Fibroblast of skin of right biceps (primary cell): ENCODE results near the gene NPAS3.
A peak's percentile ranks its signal among the peaks of the same experiment; 100 is the strongest.

ENCODE experiments used
- DNase-seq: peaks from one replicate; pipeline ENCODE4 v3.0.0-alpha.2; 2013

The NPAS3 gene

GRCh38 chr14:33393895-33394368 lies 455.3 kb downstream of the NPAS3 start:
- DNase-seq = no peak

GRCh38 chr14:33401311-33401710 lies 462.6 kb downstream of the NPAS3 start:
- DNase-seq = no peak

GRCh38 chr14:33402604-33403003 lies 463.9 kb downstream of the NPAS3 start:
- DNase-seq = no peak

- DNase-seq = peak; percentile 89
These were observed 465.4 kb downstream of the NPAS3 start for GRCh38 chr14:33404054-33404453.

GRCh38 chr14:33404964-33405574 lies 466.4 kb downstream of the NPAS3 start:
- DNase-seq = no peak

GRCh38 chr14:33406766-33407165 lies 468.1 kb downstream of the NPAS3 start:
- no peak for DNase-seq

DNA sequence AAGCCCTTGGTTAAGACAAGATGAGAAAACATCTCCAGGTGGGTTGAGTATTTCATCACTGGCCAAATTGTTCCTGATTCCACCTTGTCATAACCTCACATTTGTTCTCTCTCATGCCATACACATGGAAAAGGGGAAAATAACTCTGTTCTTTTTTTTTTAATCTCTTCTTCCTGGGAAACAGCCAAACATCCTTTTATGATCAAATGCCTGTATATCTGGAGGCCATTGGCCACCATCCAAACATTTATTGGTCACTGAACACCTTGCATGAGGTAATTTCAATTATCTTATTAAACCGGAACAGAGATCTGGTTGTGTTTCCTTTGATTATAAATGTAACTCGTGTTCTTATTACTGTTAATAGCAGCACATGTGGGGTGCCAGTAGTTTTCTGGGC lies 469.6 kb downstream of the NPAS3 start:
- no peak for DNase-seq

DNA sequence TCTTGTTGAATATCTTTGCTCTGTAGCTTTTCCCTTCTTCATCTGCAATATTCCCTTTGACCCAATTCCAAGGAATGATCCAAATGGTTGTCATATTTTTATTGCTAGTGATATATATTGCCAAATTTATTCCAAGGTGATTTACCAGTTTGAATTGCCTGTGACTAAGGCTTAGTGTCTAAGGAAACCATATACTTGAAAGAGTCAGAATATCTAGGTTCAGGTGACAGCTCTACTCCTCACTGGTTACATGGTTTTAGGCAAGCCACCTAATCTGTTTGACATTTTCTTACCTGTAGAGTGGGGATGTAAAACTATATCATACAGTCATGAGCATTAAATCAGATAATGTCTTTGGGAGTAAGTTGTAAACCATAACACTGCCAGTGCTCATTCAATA lies 473.8 kb downstream of the NPAS3 start:
- no peak for DNase-seq

DNA sequence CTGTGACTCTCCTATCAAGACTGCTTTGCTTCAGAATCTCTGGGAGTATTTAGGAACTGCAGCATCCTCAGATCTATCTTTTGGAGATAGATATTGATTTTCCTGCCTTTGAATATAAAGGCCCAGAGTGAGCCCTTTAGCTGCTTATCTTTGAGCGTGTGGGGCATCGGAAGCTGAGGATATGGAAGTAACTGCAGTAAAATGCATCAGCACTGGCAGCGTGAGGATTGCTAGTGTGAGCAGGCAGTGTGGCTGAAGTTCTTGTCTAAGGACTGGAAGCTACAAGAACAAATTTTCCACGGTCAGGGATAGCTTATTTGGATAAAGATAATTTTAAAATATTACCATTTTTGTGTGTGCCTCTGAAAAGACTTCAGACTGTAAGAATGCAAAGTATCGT lies 474.7 kb downstream of the NPAS3 start:
- DNase-seq = no peak

DNA sequence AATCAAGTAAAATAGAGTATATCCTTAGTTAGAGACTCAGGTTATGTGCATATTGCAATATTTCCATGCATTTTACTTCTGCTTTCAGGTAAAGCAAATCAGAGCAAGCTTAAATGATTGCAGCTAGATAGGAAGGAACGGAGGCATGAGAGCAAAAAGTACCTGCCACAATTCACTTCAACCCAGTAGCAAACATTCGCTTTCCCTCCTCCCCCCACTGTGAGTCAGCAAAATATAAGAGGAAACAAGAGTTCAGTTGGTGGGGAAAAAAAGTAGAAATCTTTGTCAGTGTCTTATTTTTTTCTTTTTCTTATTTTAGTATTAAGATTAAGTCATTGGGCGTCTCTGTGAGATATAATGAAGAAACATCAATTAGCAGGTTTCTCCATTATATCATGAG lies 475.4 kb downstream of the NPAS3 start:
- peak; percentile 2 for DNase-seq

GRCh38 chr14:33420051-33420627 lies 481.5 kb downstream of the NPAS3 start:
- DNase-seq = no peak

DNA sequence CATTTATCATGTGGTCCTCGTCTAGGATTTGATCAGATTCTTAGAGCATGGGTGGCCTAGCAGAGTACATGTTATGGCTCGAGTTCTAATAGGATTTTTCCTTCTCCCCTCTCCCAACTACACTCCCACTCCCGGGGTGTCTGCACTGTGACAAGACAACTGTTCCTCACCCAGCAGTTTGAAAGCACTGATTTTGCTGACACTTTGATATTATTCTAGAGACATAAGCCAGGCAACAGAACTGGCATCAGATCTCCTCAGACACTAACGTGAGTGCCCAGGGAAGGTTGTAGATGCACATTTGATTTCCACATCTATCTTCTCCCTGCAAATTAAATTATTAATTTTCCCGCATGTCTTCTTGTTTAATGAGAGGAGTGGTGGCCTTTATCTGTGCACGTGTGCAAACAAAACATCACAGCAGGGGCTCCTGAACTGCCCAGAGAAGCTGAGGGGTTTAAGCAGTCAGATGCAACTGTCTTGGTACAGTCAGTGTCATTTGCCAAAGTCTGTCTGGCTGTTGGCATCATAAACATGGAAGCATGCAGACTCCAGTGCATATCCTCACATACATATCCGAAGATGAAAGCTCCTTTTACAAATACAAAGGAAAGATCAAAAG lies 491.8 kb downstream of the NPAS3 start:
- DNase-seq = no peak

DNA sequence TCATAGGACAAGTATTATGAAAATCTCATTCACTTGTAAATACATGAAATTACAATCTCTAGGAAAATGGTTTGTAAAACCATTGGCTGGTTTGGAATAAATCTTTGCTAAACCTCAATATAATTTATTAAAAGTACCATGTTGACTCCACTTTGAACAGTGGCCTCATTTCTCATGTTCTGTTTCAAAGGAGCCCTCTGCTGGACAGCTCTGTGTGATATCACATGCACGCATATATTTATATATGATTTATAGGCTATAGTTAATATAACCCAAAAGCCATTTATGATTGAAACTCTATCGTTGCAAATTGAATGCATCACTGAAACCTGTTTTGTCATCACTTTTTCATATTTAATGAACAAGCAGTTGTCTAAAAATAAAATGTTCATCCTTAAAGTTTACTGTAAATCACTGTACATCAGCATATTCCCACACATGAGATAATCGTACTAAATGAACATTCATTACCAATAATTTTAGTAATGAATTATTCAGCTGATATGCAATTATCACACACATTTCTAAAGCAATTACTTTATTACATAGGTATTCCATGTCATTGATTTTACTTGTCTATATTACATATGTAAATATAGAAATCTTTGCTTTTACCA lies 493.8 kb downstream of the NPAS3 start:
- DNase-seq = peak; percentile 43

DNA sequence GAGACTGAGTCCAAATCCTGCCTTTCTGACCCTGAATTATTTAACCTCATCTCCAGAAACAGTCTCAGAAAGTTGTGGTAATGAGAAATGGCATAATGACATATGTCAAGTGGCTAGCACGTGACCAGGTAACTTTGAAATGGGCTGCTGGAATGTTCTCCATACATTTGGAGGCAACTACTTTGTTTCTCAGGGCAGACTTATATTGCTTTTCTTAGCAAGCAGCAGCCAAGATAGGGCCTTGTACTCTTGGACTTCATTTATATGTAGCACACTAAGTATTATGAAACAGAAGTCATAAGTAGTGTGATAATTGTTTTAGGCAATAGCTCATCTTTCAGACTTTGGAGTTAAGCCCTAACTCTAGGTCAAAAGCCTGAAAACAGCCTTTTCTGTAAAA lies 494.7 kb downstream of the NPAS3 start:
- no peak for DNase-seq

GRCh38 chr14:33435911-33436689 lies 497.4 kb downstream of the NPAS3 start:
- DNase-seq = peak; percentile 84

DNA sequence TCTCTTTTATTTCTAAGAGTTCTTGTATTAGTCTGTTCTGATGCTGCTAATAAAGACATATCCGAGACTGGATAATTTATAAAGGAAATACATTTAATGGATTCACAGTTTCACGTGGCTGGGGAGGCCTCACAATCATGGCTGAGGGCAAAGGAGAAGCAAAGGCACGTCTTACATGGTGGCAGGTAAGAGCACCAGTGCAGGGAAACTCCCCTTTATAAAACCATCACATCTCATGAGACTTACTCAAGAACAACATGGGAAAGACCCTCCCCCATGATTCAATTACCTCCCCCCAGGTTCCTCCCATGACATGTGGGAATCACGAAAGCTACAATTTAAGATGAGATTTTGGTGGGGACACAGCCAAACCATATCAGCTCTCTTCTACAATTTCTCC lies 503.0 kb downstream of the NPAS3 start:
- DNase-seq = no peak

DNA sequence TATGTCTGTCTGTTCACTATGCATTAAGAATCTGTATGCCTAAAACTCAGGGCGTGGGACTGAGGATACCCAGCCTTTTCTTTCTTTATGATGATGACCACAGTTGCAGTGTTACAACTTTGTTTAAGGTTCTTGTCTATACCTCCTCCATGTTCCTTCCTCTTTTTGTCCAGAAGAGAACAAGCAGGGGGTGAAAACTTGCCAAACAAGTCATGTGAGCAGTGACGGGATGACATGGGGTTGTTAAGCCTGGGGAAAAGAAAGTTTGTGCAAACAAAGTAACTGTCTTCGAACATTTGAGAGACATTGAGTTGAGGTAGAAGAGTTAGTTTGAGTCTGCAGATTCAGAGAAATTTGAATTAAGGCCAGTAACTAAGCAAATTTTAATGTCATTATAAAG lies 505.5 kb downstream of the NPAS3 start:
- DNase-seq = no peak

DNA sequence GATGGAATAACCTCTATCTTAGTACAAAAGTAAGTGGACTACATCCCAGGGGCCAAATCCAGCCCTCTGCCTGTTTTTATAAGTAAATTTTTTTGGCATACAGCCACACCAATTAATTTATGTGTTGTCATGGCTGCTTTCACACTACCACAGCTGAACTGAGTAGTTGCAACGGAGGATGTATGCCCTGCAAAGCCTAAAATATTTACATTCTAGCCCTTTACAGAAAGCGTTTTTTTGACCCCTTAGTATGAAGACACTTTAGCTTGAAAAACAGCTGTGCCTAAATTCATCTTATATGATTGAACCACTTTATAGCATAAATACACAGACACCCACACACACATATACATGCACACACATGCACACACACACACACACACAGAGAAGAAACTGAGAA lies 510.6 kb downstream of the NPAS3 start:
- DNase-seq = no peak

- no peak for DNase-seq
These were observed 511.2 kb downstream of the NPAS3 start for GRCh38 chr14:33449703-33450395.

DNA sequence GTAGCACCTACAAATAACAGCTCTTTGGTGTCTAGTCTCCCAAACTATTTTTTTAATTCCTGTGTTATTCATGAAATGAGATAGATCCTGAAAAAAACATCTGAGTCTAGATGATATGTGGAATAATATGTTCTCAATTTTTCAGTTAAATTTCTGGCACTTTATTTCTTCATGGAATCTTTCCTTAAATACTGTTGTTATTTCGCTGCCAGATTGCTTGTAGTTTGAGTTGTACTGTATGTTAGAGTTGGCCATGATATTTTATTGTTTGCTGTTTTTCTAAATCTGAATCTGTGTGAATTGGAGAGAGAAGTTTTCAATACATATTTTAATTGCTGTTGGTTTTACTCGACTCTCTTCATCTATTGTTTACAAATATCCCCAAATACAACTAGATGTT lies 511.7 kb downstream of the NPAS3 start:
- DNase-seq = no peak

- no peak for DNase-seq
These were observed 512.5 kb downstream of the NPAS3 start for GRCh38 chr14:33451211-33451610.

DNA sequence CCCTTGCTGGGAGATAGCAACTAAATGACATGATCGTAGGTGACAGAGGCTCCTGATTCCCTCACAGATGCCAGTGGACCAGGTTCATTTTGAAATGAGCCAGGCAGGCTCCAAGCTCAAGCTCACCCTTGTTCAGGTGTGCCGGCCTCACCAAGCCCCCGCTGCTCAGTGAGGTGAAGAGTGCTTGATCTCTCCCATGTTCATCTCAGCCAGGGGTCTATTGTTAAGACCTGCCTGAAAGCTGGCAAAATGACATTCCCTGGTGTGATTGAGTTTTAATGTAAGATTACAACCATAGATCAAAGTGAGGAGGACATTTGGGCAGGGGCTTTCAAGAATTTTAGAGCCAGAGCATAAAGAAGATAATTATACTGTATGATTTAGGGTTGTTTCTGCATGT lies 514.3 kb downstream of the NPAS3 start:
- DNase-seq = no peak
